Measurements from ENCODE around the gene RPN2.

The RPN2 gene

GRCh38 chr20:37243076-37243936, 64.2 kb downstream of the RPN2 start:
- no peaks in the 10 kb centered on the region for H3K27me3 Mint-ChIP-seq
- H3K36me3 Mint-ChIP-seq (ENCODE audit: insufficient read depth): peaks cover 44% of the 10 kb centered on the region
- H3K4me1 Mint-ChIP-seq: no peaks in the 10 kb centered on the region
- no peak for ATAC-seq (replicated peaks; ENCODE audit: extremely low read depth, poor library complexity, severe bottlenecking)
- H3K9me3 Mint-ChIP-seq: no peaks in the 10 kb centered on the region
- no peak overlapping the region for H3K4me3 Mint-ChIP-seq
- peak overlapping the region; percentile 6 for H3K27ac Mint-ChIP-seq (ENCODE audit: low read depth)
- no peak for DNase-seq (ENCODE audit: low spot score in 2 of 2)

- Mint-ChIP-seq H3K27me3 (no peaks in the 10 kb centered on the region), H3K4me1 (no peaks in the 10 kb centered on the region), H3K4me3 (no peak overlapping the region), H3K9me3 (no peaks in the 10 kb centered on the region), H3K36me3 (ENCODE audit: insufficient read depth) (peaks cover 38% of the 10 kb centered on the region), H3K27ac (ENCODE audit: low read depth) (peak overlapping the region; percentile 6)
- ATAC-seq (replicated peaks; ENCODE audit: extremely low read depth, poor library complexity, severe bottlenecking): no peak
- DNase-seq (ENCODE audit: low spot score in 2 of 2): no peak
Measured at GRCh38 chr20:37243937-37244571, 64.9 kb downstream of the RPN2 start.

GRCh38 chr20:37244572-37244957, 65.4 kb downstream of the RPN2 start:
- Mint-ChIP-seq H3K4me1 (no peaks in the 10 kb centered on the region), H3K27me3 (no peaks in the 10 kb centered on the region), H3K9me3 (no peaks in the 10 kb centered on the region), H3K36me3 (ENCODE audit: insufficient read depth) (peaks cover 33% of the 10 kb centered on the region), H3K4me3 (no peak overlapping the region), H3K27ac (ENCODE audit: low read depth) (no peak overlapping the region)
- ATAC-seq (replicated peaks; ENCODE audit: extremely low read depth, poor library complexity, severe bottlenecking): no peak
- DNase-seq (ENCODE audit: low spot score in 2 of 2): no peak

GRCh38 chr20:37245216-37246150, 66.4 kb downstream of the RPN2 start:
- Mint-ChIP-seq H3K9me3 (no peaks in the 10 kb centered on the region), H3K4me1 (no peaks in the 10 kb centered on the region)

GRCh38 chr20:37246736-37247135, 67.6 kb downstream of the RPN2 start:
- ATAC-seq (replicated peaks; ENCODE audit: extremely low read depth, poor library complexity, severe bottlenecking) (no peak), DNase-seq (ENCODE audit: low spot score in 2 of 2) (no peak)
- H3K9me3 Mint-ChIP-seq: no peaks in the 10 kb centered on the region
- no peaks in the 10 kb centered on the region for H3K4me1 Mint-ChIP-seq
- H3K4me3 Mint-ChIP-seq: no peak overlapping the region
- no peaks in the 10 kb centered on the region for H3K27me3 Mint-ChIP-seq
- peaks cover 13% of the 10 kb centered on the region for H3K36me3 Mint-ChIP-seq (ENCODE audit: insufficient read depth)
- H3K27ac Mint-ChIP-seq (ENCODE audit: low read depth): no peak overlapping the region

More at GRCh38 chr20:37245216-37246150, 66.4 kb downstream of the RPN2 start:
- DNase-seq (ENCODE audit: low spot score in 2 of 2): no peak
- no peak for ATAC-seq (replicated peaks; ENCODE audit: extremely low read depth, poor library complexity, severe bottlenecking)
- Mint-ChIP-seq H3K27ac (ENCODE audit: low read depth) (no peak overlapping the region), H3K27me3 (no peaks in the 10 kb centered on the region), H3K36me3 (ENCODE audit: insufficient read depth) (peaks cover 24% of the 10 kb centered on the region), H3K4me3 (no peak overlapping the region)

- DNase-seq (ENCODE audit: low spot score in 2 of 2) (no peak), ATAC-seq (replicated peaks; ENCODE audit: extremely low read depth, poor library complexity, severe bottlenecking) (no peak)
- Mint-ChIP-seq H3K27ac (ENCODE audit: low read depth) (no peak overlapping the region), H3K4me1 (no peaks in the 10 kb centered on the region), H3K27me3 (no peaks in the 10 kb centered on the region), H3K36me3 (ENCODE audit: insufficient read depth) (peaks cover 4% of the 10 kb centered on the region), H3K9me3 (no peaks in the 10 kb centered on the region), H3K4me3 (no peak overlapping the region)
Measured at GRCh38 chr20:37247547-37247946, 68.4 kb downstream of the RPN2 start.

- H3K27ac Mint-ChIP-seq (ENCODE audit: low read depth): no peak overlapping the region
- DNase-seq (ENCODE audit: low spot score in 2 of 2) (no peak), ATAC-seq (replicated peaks; ENCODE audit: extremely low read depth, poor library complexity, severe bottlenecking) (no peak)
- peaks cover 2% of the 10 kb centered on the region for H3K36me3 Mint-ChIP-seq (ENCODE audit: insufficient read depth)
- no peaks in the 10 kb centered on the region for H3K27me3 Mint-ChIP-seq
- no peaks in the 10 kb centered on the region for H3K4me1 Mint-ChIP-seq
- no peaks in the 10 kb centered on the region for H3K9me3 Mint-ChIP-seq
- no peak overlapping the region for H3K4me3 Mint-ChIP-seq
Measured at GRCh38 chr20:37249304-37249703, 70.2 kb downstream of the RPN2 start.

- no peaks in the 10 kb centered on the region for H3K9me3 Mint-ChIP-seq
- H3K4me3 Mint-ChIP-seq: no peak overlapping the region
- no peaks in the 10 kb centered on the region for H3K4me1 Mint-ChIP-seq
- DNase-seq (ENCODE audit: low spot score in 2 of 2): no peak
- H3K36me3 Mint-ChIP-seq (ENCODE audit: insufficient read depth): peaks cover 2% of the 10 kb centered on the region
- H3K27ac Mint-ChIP-seq (ENCODE audit: low read depth): no peak overlapping the region
- H3K27me3 Mint-ChIP-seq: no peaks in the 10 kb centered on the region
- no peak for ATAC-seq (replicated peaks; ENCODE audit: extremely low read depth, poor library complexity, severe bottlenecking)
Measured at GRCh38 chr20:37251825-37252477, 72.8 kb downstream of the RPN2 start.

GRCh38 chr20:37253087-37253486, 74.0 kb downstream of the RPN2 start:
- Mint-ChIP-seq H3K36me3 (ENCODE audit: insufficient read depth) (peaks cover 2% of the 10 kb centered on the region), H3K4me3 (no peak overlapping the region), H3K27ac (ENCODE audit: low read depth) (no peak overlapping the region), H3K4me1 (no peaks in the 10 kb centered on the region), H3K9me3 (no peaks in the 10 kb centered on the region), H3K27me3 (peaks cover 4% of the 10 kb centered on the region)
- DNase-seq (ENCODE audit: low spot score in 2 of 2) (no peak), ATAC-seq (replicated peaks; ENCODE audit: extremely low read depth, poor library complexity, severe bottlenecking) (no peak)

GRCh38 chr20:37254114-37254878, 75.2 kb downstream of the RPN2 start:
- no peak for DNase-seq (ENCODE audit: low spot score in 2 of 2)
- ATAC-seq (replicated peaks; ENCODE audit: extremely low read depth, poor library complexity, severe bottlenecking): no peak
- Mint-ChIP-seq H3K27me3 (peaks cover 16% of the 10 kb centered on the region), H3K4me1 (no peaks in the 10 kb centered on the region), H3K9me3 (no peaks in the 10 kb centered on the region), H3K4me3 (no peak overlapping the region), H3K27ac (ENCODE audit: low read depth) (no peak overlapping the region), H3K36me3 (ENCODE audit: insufficient read depth) (peaks cover 2% of the 10 kb centered on the region)

- H3K4me1 Mint-ChIP-seq: no peaks in the 10 kb centered on the region
- H3K27ac Mint-ChIP-seq (ENCODE audit: low read depth): no peak overlapping the region
- H3K36me3 Mint-ChIP-seq (ENCODE audit: insufficient read depth): peaks cover 2% of the 10 kb centered on the region
- ATAC-seq (replicated peaks; ENCODE audit: extremely low read depth, poor library complexity, severe bottlenecking) (no peak), DNase-seq (ENCODE audit: low spot score in 2 of 2) (no peak)
- H3K4me3 Mint-ChIP-seq: no peak overlapping the region
- peaks cover 34% of the 10 kb centered on the region for H3K27me3 Mint-ChIP-seq
- H3K9me3 Mint-ChIP-seq: no peaks in the 10 kb centered on the region
Measured at GRCh38 chr20:37256286-37256685, 77.2 kb downstream of the RPN2 start.
